ENCODE data around the gene RETREG3. TPM values are rescaled to one million over a fixed set of nuclear protein-coding genes. Genes with fewer than 3 reads are reported as not detected.

Gene RETREG3
- total and polyA plus RNA-seq, 2 of the 13 experiments (the other 11 are each of a cell fraction or from before 2014, with no cell fraction given), result 47.0 to 55.8 TPM

GRCh38 chr17:42577532-42578281, 31.5 kb downstream of the RETREG3 start, which contains the start of gene PSMC3IP (continued):
- 0 out of 2 replicates have a peak, but pooled peaks have one; percentile 36 for TF ChIP-seq BCL6 (CRISPR knock-in tag; IDR thresholded peaks at IDR 0.05)
- peak; percentile 40; the same call in 1 of the 2 replicates for TF ChIP-seq ZFP1 (CRISPR knock-in tag; IDR thresholded peaks at IDR 0.05)
- TF ChIP-seq, protein P1, sequence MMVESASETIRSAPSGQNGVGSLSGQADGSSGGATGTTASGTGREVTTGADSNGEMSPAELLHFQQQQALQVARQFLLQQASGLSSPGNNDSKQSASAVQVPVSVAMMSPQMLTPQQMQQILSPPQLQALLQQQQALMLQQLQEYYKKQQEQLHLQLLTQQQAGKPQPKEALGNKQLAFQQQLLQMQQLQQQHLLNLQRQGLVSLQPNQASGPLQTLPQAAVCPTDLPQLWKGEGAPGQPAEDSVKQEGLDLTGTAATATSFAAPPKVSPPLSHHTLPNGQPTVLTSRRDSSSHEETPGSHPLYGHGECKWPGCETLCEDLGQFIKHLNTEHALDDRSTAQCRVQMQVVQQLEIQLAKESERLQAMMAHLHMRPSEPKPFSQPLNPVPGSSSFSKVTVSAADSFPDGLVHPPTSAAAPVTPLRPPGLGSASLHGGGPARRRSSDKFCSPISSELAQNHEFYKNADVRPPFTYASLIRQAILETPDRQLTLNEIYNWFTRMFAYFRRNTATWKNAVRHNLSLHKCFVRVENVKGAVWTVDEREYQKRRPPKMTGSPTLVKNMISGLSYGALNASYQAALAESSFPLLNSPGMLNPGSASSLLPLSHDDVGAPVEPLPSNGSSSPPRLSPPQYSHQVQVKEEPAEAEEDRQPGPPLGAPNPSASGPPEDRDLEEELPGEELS (CRISPR knock-in tag; IDR thresholded peaks at IDR 0.05), result no peak
- no peak; the same call in 1 of the 2 replicates for TF ChIP-seq NFIC (IDR thresholded peaks at IDR 0.05; ENCODE audit: low read length)
- TF ChIP-seq ZKSCAN8 (CRISPR knock-in tag; IDR thresholded peaks at IDR 0.05; ENCODE audit: borderline replicate concordance), result peak; percentile 46; the same call in 1 of the 2 replicates
- no peak for TF ChIP-seq ZFAT (CRISPR knock-in tag; conservative IDR thresholded peaks at IDR 0.05)
- TF ChIP-seq REST (IDR thresholded peaks at IDR 0.05; ENCODE audit: borderline replicate concordance in 1 of 2, low read depth in 1 of 2, low read length in 2 of 2), result peak in 1 of 2 experiments; percentile 37; a peak in 1 of 4 replicates
- TF ChIP-seq ZNF576 (CRISPR knock-in tag; IDR thresholded peaks at IDR 0.05), result peak; percentile 87; the same call in 1 of the 2 replicates
- TF ChIP-seq ZNF24 (IDR thresholded peaks at IDR 0.05), result peak; percentile 20; the same call in 1 of the 2 replicates
- TF ChIP-seq XRCC5 (optimal IDR thresholded peaks at IDR 0.05; ENCODE audit: low read length), result peak; percentile 34
- no peak for TF ChIP-seq ELK4 (CRISPR knock-in tag; IDR thresholded peaks at IDR 0.05; ENCODE audit: borderline replicate concordance)
- TF ChIP-seq ZFP91 (CRISPR knock-in tag; IDR thresholded peaks at IDR 0.05; ENCODE audit: borderline replicate concordance), result peak; percentile 91; the same call in 1 of the 2 replicates
- peak; percentile 81; the same call in 1 of the 2 replicates for TF ChIP-seq ELF4 (CRISPR knock-in tag; IDR thresholded peaks at IDR 0.05; ENCODE audit: borderline replicate concordance)
- no peak for TF ChIP-seq PCBP1 (IDR thresholded peaks at IDR 0.05; ENCODE audit: borderline replicate concordance, low read depth, low read length)
- TF ChIP-seq ZNF33A (CRISPR knock-in tag; IDR thresholded peaks at IDR 0.05; ENCODE audit: borderline replicate concordance), result peak; percentile 39; the same call in 1 of the 2 replicates
- peak; percentile 49; the same call in 1 of the 2 replicates for TF ChIP-seq FOXA3 (CRISPR knock-in tag; IDR thresholded peaks at IDR 0.05)
- TF ChIP-seq THRA (CRISPR knock-in tag; IDR thresholded peaks at IDR 0.05; ENCODE audit: borderline replicate concordance), result peak; percentile 99
- TF ChIP-seq ZFP36L2 (CRISPR knock-in tag; IDR thresholded peaks at IDR 0.05), result no peak

Data from HepG2 (cell line).